Amygdala (tissue), 56 donors: ENCODE data around the gene SPRED2.

Source experiments
- DNase-seq, 56 donors: peaks; one replicate each; lab custom pipeline; 2025; lab: John Stamatoyannopoulos, UW

Gene SPRED2

GRCh38 chr2:65390134-65390533 is 42.3 kb downstream of the SPRED2 start:
- no peak for DNase-seq

GRCh38 chr2:65389476-65389875 is 42.9 kb downstream of the SPRED2 start:
- no peak for DNase-seq

- peak in 5 of 56 donors; percentile 6 to 27 (median 10) for DNase-seq
These were observed 43.6 kb downstream of the SPRED2 start for GRCh38 chr2:65388596-65389390.

GRCh38 chr2:65388051-65388531 is 44.3 kb downstream of the SPRED2 start:
- DNase-seq, result no peak

GRCh38 chr2:65386989-65387388 is 45.4 kb downstream of the SPRED2 start:
- DNase-seq, result no peak

- DNase-seq, result no peak
These were observed 46.1 kb downstream of the SPRED2 start for GRCh38 chr2:65386344-65386743.

- peak in 1 of 56 donors; percentile 4 for DNase-seq
These were observed 48.6 kb downstream of the SPRED2 start for GRCh38 chr2:65383541-65384488.

- DNase-seq, result peak in 27 of 56 donors; percentile 9 to 60 (median 28)
These were observed 49.5 kb downstream of the SPRED2 start for GRCh38 chr2:65382776-65383357.

GRCh38 chr2:65382323-65382722 is 50.1 kb downstream of the SPRED2 start:
- no peak for DNase-seq

GRCh38 chr2:65381607-65382051 is 50.8 kb downstream of the SPRED2 start:
- no peak for DNase-seq

- no peak for DNase-seq
These were observed 52.1 kb downstream of the SPRED2 start for GRCh38 chr2:65380255-65380654.

GRCh38 chr2:65379721-65380171 is 52.7 kb downstream of the SPRED2 start:
- no peak for DNase-seq

- no peak for DNase-seq
These were observed 53.2 kb downstream of the SPRED2 start for GRCh38 chr2:65379223-65379622.

- no peak for DNase-seq
These were observed 54.1 kb downstream of the SPRED2 start for GRCh38 chr2:65378290-65378689.

GRCh38 chr2:65377556-65378192 is 54.7 kb downstream of the SPRED2 start:
- DNase-seq, result no peak

GRCh38 chr2:65375723-65376122 is 56.7 kb downstream of the SPRED2 start:
- no peak for DNase-seq

GRCh38 chr2:65374999-65375398 is 57.4 kb downstream of the SPRED2 start:
- DNase-seq, result no peak

GRCh38 chr2:65374575-65374974 is 57.8 kb downstream of the SPRED2 start:
- no peak for DNase-seq

- DNase-seq, result no peak
These were observed 59.0 kb downstream of the SPRED2 start for GRCh38 chr2:65373365-65373918.

GRCh38 chr2:65372619-65373018 is 59.8 kb downstream of the SPRED2 start:
- no peak for DNase-seq
